Lower leg skin (tissue), 3 donors: ENCODE data around the gene RPRML.

ENCODE experiments used
- CTCF ChIP-seq, 3 donors: fragments of 450-650 bp; IDR thresholded peaks; one replicate each; pipeline ENCODE4 v1.5.1; 2016; ENCODE audit warnings: antibody characterized with exemption in 3 of 3, mild to moderate bottlenecking in 3 of 3, moderate library complexity in 2 of 3
- POLR2A ChIP-seq, 2 donors: fragments of 450-650 bp; IDR thresholded peaks; one replicate each; pipeline ENCODE4 v1.6.1; 2016 to 2017; ENCODE audit warnings: antibody characterized with exemption in 2 of 2, mild to moderate bottlenecking in 1 of 2, moderate library complexity in 1 of 2

GRCh38 chr17:46977348-46977747 lies 1.7 kb downstream of the RPRML start:
- TF ChIP-seq CTCF (IDR thresholded peaks at IDR 0.05) = no peak
- TF ChIP-seq POLR2A (IDR thresholded peaks at IDR 0.05) = no peak
